Spleen (tissue), 11 donors: Measurements from ENCODE around the gene AKT3. TPM values are rescaled to one million over a fixed set of nuclear protein-coding genes. Genes with fewer than 3 reads are reported as not detected.

Source experiments
- DNase-seq: peaks from one replicate; pipeline ENCODE4 v3.0.0-alpha.2; 2020
- H3K27ac ChIP-seq, 8 donors: fragments of 200-600 bp; sonication (generic) in 7 of 8; 1 replicate in 4 of 8; 2 replicates in 4 of 8; pipeline versions ENCODE4 v1.5.0 to v1.8.0; 2016 to 2021; ENCODE audit warnings: inconsistent platforms in 4 of 8, mild to moderate bottlenecking in 4 of 8, moderate library complexity in 1 of 8
- H3K27me3 ChIP-seq, 7 donors: fragments of 200-600 bp; sonication (generic) in 6 of 7; replicated peaks in 1 of 7; 1 replicate in 4 of 7; 2 replicates in 3 of 7; pipeline versions ENCODE4 v1.5.0 to v1.8.0; 2016 to 2021; ENCODE audit warnings: inconsistent platforms in 3 of 7, mild to moderate bottlenecking in 1 of 7
- H3K36me3 ChIP-seq, 6 donors: fragments of 200-600 bp; sonication (generic) in 5 of 6; 1 replicate in 4 of 6; 2 replicates in 2 of 6; pipeline versions ENCODE4 v1.5.0 to v1.8.0; 2016 to 2021; ENCODE audit warnings: inconsistent platforms in 2 of 6
- H3K4me1 ChIP-seq, 6 donors: fragments of 200-600 bp; sonication (generic) in 5 of 6; 1 replicate in 3 of 6; 2 replicates in 3 of 6; pipeline versions ENCODE4 v1.5.0 to v1.8.0; 2016 to 2021; ENCODE audit warnings: inconsistent platforms in 3 of 6
- H3K4me3 ChIP-seq, 8 donors: fragments of 200-600 bp; sonication (generic) in 7 of 8; 1 replicate in 4 of 8; 2 replicates in 4 of 8; pipeline versions ENCODE4 v1.5.0 to v1.8.0; 2016 to 2021; ENCODE audit warnings: inconsistent platforms in 4 of 8, mild to moderate bottlenecking in 4 of 8, moderate library complexity in 2 of 8
- H3K9me3 ChIP-seq, 8 donors: fragments of 200-600 bp; sonication (generic) in 7 of 8; 1 replicate in 4 of 8; 2 replicates in 4 of 8; pipeline versions ENCODE4 v1.5.0 to v1.8.0; 2016 to 2021; ENCODE audit warnings: inconsistent platforms in 4 of 8
- POLR2A ChIP-seq, 3 donors: fragments of 450-650 bp; IDR thresholded peaks; one replicate each; pipeline ENCODE4 v1.5.1; 2017; ENCODE audit warnings: antibody characterized with exemption in 3 of 3, mild to moderate bottlenecking in 1 of 3
- POLR2AphosphoS5 ChIP-seq, 3 donors: sonication (generic); formaldehyde crosslinking; IDR thresholded peaks; one replicate each; pipeline ENCODE4 v1.5.1; 2017; ENCODE audit warnings: antibody characterized with exemption in 3 of 3
- WGBS, 5 donors: extraction: QIAGEN DNeasy Blood & Tissue Kit in 3 of 5; methylation state at CpG; one replicate each; pipeline versions ENCODE4 v1.1.5 to v1.1.7; 2013 to 2018; 5-methylcytosine and 5-hydroxymethylcytosine counted together
- intact Hi-C: fragments of 100-400 bp; cut with DNase I; formaldehyde crosslinking; loops from one replicate; pipeline ENCODE4 v1.15.0; 2023; ENCODE audit warnings: low total_unique reads
- polyA plus RNA-seq, 3 donors: library from polyadenylated mRNA; stranded (reverse); fragments of 200-250 nt; gene quantifications; one replicate each; pipeline ENCODE4 v1.2.1, GENCODE V29; 2013
- total RNA-seq, 7 donors: library from RNA; depleted of rRNA in 3 of 7; stranded (reverse); fragments of >200 nt in 3 of 7; fragmentation: NEBNext Ultra II Directional in 4 of 7; extraction: Animal tissue kit (Norgen Biotek cat#: 25700) in 4 of 7; gene quantifications; one replicate each; pipeline versions ENCODE4 v1.1.0 to v1.2.1, GENCODE V29; 2016 to 2021
- TF ChIP-seq, protein P1 (sequence below), 11 experiments: fragments of 200-600 bp in 7 of 11; fragments of 450-650 bp in 4 of 11; sonication (generic) in 4 of 11; IDR thresholded peaks in 8 of 11; conservative IDR thresholded peaks in 3 of 11; 1 replicate in 7 of 11; 2 replicates in 4 of 11; pipeline versions ENCODE4 v1.4.0 to v1.8.0; 2016 to 2021; ENCODE audit warnings: antibody characterized with exemption in 11 of 11, inconsistent platforms in 4 of 11, mild to moderate bottlenecking in 1 of 11
- donor health status: healthy with polysubstance abuse.
- donor health status: DM: no; HTN: no; CAD: no; lungs with moderate emphysema.
- donor health status: DM: no; HTN: no; CAD: no.
- donor health status: Bipolar disorder and iron deficiency.
- donor health status: healthy.
- donor health status: DM: no; HTN: no; CAD: no.
- donor health status: DM: yes; HTN: yes; CAD: no.

The AKT3 gene
- total and polyA plus RNA-seq, 10 donors = 4.3 to 91.3 (median 46.4) TPM

DNA sequence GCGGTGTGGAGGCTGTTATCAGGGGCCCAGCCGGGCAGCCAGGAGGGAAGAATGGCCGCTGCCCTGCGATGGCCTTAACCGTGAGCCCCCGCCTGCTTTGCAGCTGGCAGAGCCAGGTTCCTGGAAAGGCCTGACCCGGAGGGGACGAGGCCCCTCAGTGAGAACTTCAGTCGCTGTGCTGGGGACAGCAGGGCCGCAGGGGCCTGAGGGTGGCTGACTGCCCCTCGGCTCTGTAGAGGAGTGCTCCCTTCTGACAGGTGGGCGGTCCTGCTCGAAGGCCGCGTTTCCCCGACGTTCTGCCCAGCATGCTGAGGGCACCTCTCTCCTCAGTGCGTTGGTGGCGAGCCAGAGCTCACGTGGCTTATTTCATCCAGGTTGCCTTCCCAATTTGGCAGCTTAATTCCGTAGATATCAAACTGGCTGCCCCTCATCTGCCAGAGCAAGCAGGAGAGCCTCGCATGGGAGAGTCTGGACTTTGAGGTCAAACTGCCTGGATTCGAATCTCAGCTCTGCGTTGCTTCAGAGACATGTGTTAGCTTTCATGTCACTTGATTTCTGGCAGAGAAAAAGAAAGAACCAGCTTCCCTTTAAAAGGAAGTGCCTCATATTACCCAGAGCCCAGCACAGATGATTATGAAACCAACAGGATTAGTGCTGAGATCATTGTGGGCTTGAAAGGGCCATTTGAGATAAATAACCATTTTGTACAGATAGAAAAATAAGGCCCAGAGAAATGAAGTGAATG, 354.4 kb downstream of the AKT3 start:
- no peaks in the 10 kb centered on the region for H3K9me3 ChIP-seq
- TF ChIP-seq POLR2AphosphoS5 (IDR thresholded peaks at IDR 0.05) (peak; percentile 7 to 57 (median 14)), POLR2A (IDR thresholded peaks at IDR 0.05) (no peak)
- TF ChIP-seq, protein P1, sequence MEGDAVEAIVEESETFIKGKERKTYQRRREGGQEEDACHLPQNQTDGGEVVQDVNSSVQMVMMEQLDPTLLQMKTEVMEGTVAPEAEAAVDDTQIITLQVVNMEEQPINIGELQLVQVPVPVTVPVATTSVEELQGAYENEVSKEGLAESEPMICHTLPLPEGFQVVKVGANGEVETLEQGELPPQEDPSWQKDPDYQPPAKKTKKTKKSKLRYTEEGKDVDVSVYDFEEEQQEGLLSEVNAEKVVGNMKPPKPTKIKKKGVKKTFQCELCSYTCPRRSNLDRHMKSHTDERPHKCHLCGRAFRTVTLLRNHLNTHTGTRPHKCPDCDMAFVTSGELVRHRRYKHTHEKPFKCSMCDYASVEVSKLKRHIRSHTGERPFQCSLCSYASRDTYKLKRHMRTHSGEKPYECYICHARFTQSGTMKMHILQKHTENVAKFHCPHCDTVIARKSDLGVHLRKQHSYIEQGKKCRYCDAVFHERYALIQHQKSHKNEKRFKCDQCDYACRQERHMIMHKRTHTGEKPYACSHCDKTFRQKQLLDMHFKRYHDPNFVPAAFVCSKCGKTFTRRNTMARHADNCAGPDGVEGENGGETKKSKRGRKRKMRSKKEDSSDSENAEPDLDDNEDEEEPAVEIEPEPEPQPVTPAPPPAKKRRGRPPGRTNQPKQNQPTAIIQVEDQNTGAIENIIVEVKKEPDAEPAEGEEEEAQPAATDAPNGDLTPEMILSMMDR (IDR thresholded peaks at IDR 0.05 in 8 of 11, conservative IDR thresholded peaks at IDR 0.05 in 3 of 11) = no peak
- H3K27me3 ChIP-seq = no peaks in the 10 kb centered on the region
- H3K36me3 ChIP-seq = peaks cover 0 to 35% (median 2%) of the 10 kb centered on the region in 6 donors
- WGBS, 5 donors = 69 to 85% (median 79%) methylated on average over 23 to 24 of the region's 24 CpGs
- peak overlapping the region in 7 of 8 donors; percentile 73 to 84 (median 78) for H3K27ac ChIP-seq
- DNase-seq = no peak
- peak overlapping the region in 1 of 8 donors; percentile 21 for H3K4me3 ChIP-seq
- peaks cover 0 to 25% (median 9%) of the 10 kb centered on the region in 6 donors for H3K4me1 ChIP-seq
- intact Hi-C loops = no loop called here

DNA sequence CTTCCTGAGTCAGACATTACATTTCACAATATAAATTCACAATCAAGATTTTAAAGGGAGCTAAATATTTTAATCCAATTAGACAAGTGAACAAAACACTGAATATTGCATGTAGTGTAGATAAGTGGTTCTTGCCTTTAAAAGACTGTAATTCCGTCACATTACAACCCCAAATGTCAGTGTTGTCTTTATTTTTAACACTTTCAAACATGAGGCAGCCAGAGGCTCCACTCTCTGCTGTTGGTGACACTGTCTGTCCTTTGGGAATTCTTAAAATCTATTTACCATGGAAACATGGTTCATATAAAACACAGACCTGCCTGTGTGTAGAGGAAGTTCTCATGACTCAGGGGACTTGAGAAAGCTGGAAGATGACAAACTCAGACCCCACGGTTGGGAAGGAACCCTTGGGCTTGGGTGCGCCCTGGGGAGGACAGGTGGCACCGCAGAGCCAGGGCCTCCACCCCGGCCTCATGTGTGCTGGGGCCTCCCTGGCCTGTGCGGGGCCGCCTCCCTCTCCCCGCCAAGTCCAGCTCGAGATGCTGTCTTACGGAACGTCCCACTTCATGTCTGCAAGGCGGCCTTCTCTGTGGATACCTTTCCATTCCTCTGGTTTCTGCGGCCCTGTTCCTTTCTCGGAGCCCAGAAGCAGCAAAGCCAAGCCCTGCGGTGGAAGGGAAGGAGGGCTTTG, 355.2 kb downstream of the AKT3 start:
- TF ChIP-seq, protein P1 (IDR thresholded peaks at IDR 0.05 in 8 of 11, conservative IDR thresholded peaks at IDR 0.05 in 3 of 11) = no peak
- TF ChIP-seq POLR2A (IDR thresholded peaks at IDR 0.05) (no peak), POLR2AphosphoS5 (IDR thresholded peaks at IDR 0.05) (peak in 1 of 3 donors; percentile 66)
- no peaks in the 10 kb centered on the region for H3K27me3 ChIP-seq
- peak overlapping the region in 5 of 8 donors; percentile 75 to 84 (median 81) for H3K27ac ChIP-seq
- intact Hi-C loops = no loop called here
- DNase-seq = no peak
- no peaks in the 10 kb centered on the region for H3K9me3 ChIP-seq
- no peak overlapping the region for H3K4me3 ChIP-seq
- H3K36me3 ChIP-seq = peaks cover 0 to 38% (median 3%) of the 10 kb centered on the region in 6 donors
- 82 to 95% (median 89%) methylated on average over 13 to 15 of the region's 15 CpGs for WGBS, 5 donors
- H3K4me1 ChIP-seq = peaks cover 0 to 25% (median 9%) of the 10 kb centered on the region in 6 donors

DNA sequence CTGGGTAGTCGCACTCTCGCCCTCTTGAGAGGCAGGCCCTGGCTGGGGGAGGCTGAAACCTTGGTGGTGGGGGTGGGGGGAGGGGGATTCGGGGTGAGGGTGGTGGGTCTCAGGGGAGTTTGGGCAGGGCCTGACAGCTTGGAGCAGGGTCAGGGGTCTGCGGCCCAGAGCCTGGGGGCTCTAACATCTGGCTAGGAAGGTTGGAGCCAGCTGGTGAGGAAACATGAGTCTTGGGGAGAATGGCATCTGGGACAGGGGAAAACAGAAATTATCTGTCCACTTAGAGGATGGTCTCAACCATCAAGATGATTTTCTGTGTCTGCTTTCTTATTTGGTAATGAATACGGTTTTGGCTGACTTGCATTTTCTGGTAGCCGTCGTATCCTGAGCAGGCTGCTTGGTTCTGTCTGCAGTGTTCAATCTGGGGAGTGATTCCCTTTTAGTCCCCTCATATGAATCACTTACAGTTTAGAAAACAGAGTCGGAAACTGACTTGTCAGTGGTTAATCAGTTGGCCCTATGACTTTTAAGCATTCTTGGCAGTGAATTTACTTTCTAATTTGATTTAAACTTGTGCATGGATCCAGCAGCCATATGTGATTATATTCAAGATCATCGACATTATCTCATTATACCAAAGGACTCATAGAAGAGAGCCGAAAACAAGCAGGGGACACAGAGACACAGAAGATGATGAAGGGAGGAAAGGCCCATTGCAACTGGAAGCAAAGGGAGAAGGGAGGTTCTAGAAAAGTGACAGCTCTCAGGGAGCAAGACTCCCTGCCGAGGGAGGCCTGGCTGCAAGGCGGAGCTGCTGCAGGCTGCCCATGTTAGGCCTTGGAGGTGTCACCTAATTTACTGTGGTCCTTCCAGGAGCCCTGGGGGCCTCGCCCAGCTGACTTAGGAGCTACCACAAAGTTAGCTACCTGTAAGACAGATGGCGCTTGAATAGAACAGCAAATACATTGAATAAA, 356.6 kb downstream of the AKT3 start:
- H3K4me3 ChIP-seq = no peak overlapping the region
- TF ChIP-seq, protein P1 (IDR thresholded peaks at IDR 0.05 in 8 of 11, conservative IDR thresholded peaks at IDR 0.05 in 3 of 11) = no peak
- TF ChIP-seq POLR2AphosphoS5 (IDR thresholded peaks at IDR 0.05) (no peak), POLR2A (IDR thresholded peaks at IDR 0.05) (no peak)
- peaks cover 0 to 46% (median 8%) of the 10 kb centered on the region in 6 donors for H3K36me3 ChIP-seq
- WGBS, 5 donors = 78 to 86% (median 82%) methylated on average over 14 of the region's 14 CpGs
- H3K27ac ChIP-seq = peak overlapping the region in 4 of 8 donors; percentile 7 to 47 (median 30)
- no peaks in the 10 kb centered on the region for H3K27me3 ChIP-seq
- peaks cover 0 to 25% (median 9%) of the 10 kb centered on the region in 6 donors for H3K4me1 ChIP-seq
- no peaks in the 10 kb centered on the region for H3K9me3 ChIP-seq
- no peak for DNase-seq
- intact Hi-C loops = no loop called here
